Endometrial microvascular endothelial cells (primary cell): Measurements from ENCODE around the gene DDRGK1. TPM values are rescaled to one million over a fixed set of nuclear protein-coding genes. Genes with fewer than 3 reads are reported as not detected.

Source experiments
- in situ Hi-C: cut with HindIII; loops from 2 replicates; pipeline ENCODE4 v1.10.0; 2017; ENCODE audit warnings: low sequenced_read_pairs, low pct_unique_long_range_greater_than_20kb; ENCODE audit errors: inconsistent ontology term
- total RNA-seq: library from RNA; depleted of rRNA; stranded (reverse); fragments of >200 nt; gene quantifications from one replicate; pipeline ENCODE4 v1.2.3, GENCODE V29; 2015; ENCODE audit errors: inconsistent ontology term

Gene DDRGK1
- total RNA-seq, result 56.7 TPM

- in situ Hi-C loops, result no loop called here
These were observed at the start of gene DDRGK1 for GRCh38 chr20:3204124-3204794. TSS of gene DDRGK1 (minus strand) at chr20:3204682. CDS start at chr20:3204627, 55 bp downstream.

GRCh38 chr20:3251806-3252205 lies 47.3 kb upstream of the DDRGK1 start:
- in situ Hi-C loops, result no loop called here

- in situ Hi-C loops, result no loop called here
These were observed 45.6 kb upstream of the DDRGK1 start for GRCh38 chr20:3250091-3250504.

- in situ Hi-C loops, result no loop called here
These were observed 44.5 kb upstream of the DDRGK1 start for GRCh38 chr20:3248993-3249347.

GRCh38 chr20:3248167-3248992 lies 43.9 kb upstream of the DDRGK1 start:
- in situ Hi-C loops, result no loop called here

- in situ Hi-C loops, result no loop called here
These were observed 43.2 kb upstream of the DDRGK1 start for GRCh38 chr20:3247638-3248037.

- in situ Hi-C loops, result no loop called here
These were observed 42.2 kb upstream of the DDRGK1 start for GRCh38 chr20:3246682-3247081.

GRCh38 chr20:3245711-3246110 lies 41.2 kb upstream of the DDRGK1 start:
- in situ Hi-C loops, result no loop called here

GRCh38 chr20:3245156-3245555 lies 40.7 kb upstream of the DDRGK1 start:
- in situ Hi-C loops, result no loop called here

GRCh38 chr20:3244613-3245012 lies 40.1 kb upstream of the DDRGK1 start:
- in situ Hi-C loops, result no loop called here

- in situ Hi-C loops, result no loop called here
These were observed 39.4 kb upstream of the DDRGK1 start for GRCh38 chr20:3243718-3244358.

- in situ Hi-C loops, result no loop called here
These were observed 37.8 kb upstream of the DDRGK1 start for GRCh38 chr20:3242172-3242692.

GRCh38 chr20:3240776-3241363 lies 36.4 kb upstream of the DDRGK1 start:
- in situ Hi-C loops, result no loop called here

GRCh38 chr20:3239867-3240775 lies 35.6 kb upstream of the DDRGK1 start:
- in situ Hi-C loops, result no loop called here

- in situ Hi-C loops, result no loop called here
These were observed 34.8 kb upstream of the DDRGK1 start, which contains the start of gene SLC4A11 for GRCh38 chr20:3239026-3239866. TSS of gene SLC4A11 (minus strand) at chr20:3239190. CDS start at chr20:3239137, 53 bp downstream.

- in situ Hi-C loops, result no loop called here
These were observed 34.1 kb upstream of the DDRGK1 start for GRCh38 chr20:3238616-3239025.

GRCh38 chr20:3237958-3238615 lies 33.6 kb upstream of the DDRGK1 start:
- in situ Hi-C loops, result no loop called here
